ENCODE data around the gene NFATC2IP.

The NFATC2IP gene

GRCh38 chr16:28905229-28905754, 45.4 kb upstream of the NFATC2IP start:
- no peak for DNase-seq (ENCODE audit: low read depth)
- no peak overlapping the region for H3K4me3 ChIP-seq (ENCODE audit: low read depth, low read length)
- no peak for TF ChIP-seq CTCF (IDR thresholded peaks at IDR 0.05; ENCODE audit: low read depth, low read length, missing control alignments)

GRCh38 chr16:28905800-28906372, 44.9 kb upstream of the NFATC2IP start:
- TF ChIP-seq CTCF (IDR thresholded peaks at IDR 0.05; ENCODE audit: low read depth, low read length, missing control alignments): no peak
- no peak for DNase-seq (ENCODE audit: low read depth)
- H3K4me3 ChIP-seq (ENCODE audit: low read depth, low read length): no peak overlapping the region

GRCh38 chr16:28910086-28911031, 40.4 kb upstream of the NFATC2IP start:
- no peak overlapping the region for H3K4me3 ChIP-seq (ENCODE audit: low read depth, low read length)
- no peak for TF ChIP-seq CTCF (IDR thresholded peaks at IDR 0.05; ENCODE audit: low read depth, low read length, missing control alignments)
- DNase-seq (ENCODE audit: low read depth): no peak

GRCh38 chr16:28912558-28912957, 38.2 kb upstream of the NFATC2IP start:
- no peak for DNase-seq (ENCODE audit: low read depth)
- TF ChIP-seq CTCF (IDR thresholded peaks at IDR 0.05; ENCODE audit: low read depth, low read length, missing control alignments): no peak
- no peak overlapping the region for H3K4me3 ChIP-seq (ENCODE audit: low read depth, low read length)

- TF ChIP-seq CTCF (IDR thresholded peaks at IDR 0.05; ENCODE audit: low read depth, low read length, missing control alignments): no peak
- DNase-seq (ENCODE audit: low read depth): no peak
- H3K4me3 ChIP-seq (ENCODE audit: low read depth, low read length): no peak overlapping the region
Observed at GRCh38 chr16:28913946-28914724, 36.6 kb upstream of the NFATC2IP start.

- H3K4me3 ChIP-seq (ENCODE audit: low read depth, low read length): no peak overlapping the region
- DNase-seq (ENCODE audit: low read depth): no peak
- TF ChIP-seq CTCF (IDR thresholded peaks at IDR 0.05; ENCODE audit: low read depth, low read length, missing control alignments): no peak
Observed at GRCh38 chr16:28915181-28915580, 35.6 kb upstream of the NFATC2IP start.
